Fibroblast of skin of scalp (primary cell): ENCODE measurements around the gene CXCL17. TPM values are rescaled to one million over a fixed set of nuclear protein-coding genes. Genes with fewer than 3 reads are reported as not detected.
"Not testable (repeated sequence)": the region's sequence is repeated elsewhere in the genome, so short reads cannot be mapped to it uniquely, and the experiment has no call there.

Experiments used
- DNase-seq: peaks from one replicate; pipeline ENCODE4 v3.0.0-alpha.2; 2013
- polyA plus RNA-seq, 2 experiments: library from polyadenylated mRNA; unstranded; fragments of 120-200 nt; gene quantifications; one replicate each; pipeline ENCODE4 v1.2.1, GENCODE V29; 2013; ENCODE audit not compliant: insufficient read length in 2 of 2

The CXCL17 gene, protein sequence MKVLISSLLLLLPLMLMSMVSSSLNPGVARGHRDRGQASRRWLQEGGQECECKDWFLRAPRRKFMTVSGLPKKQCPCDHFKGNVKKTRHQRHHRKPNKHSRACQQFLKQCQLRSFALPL
- not detected for polyA plus RNA-seq (2013, experiment 1 of 2; ENCODE audit: insufficient read length)
- polyA plus RNA-seq (2013, experiment 2 of 2; ENCODE audit: insufficient read length): not detected

- no peak for DNase-seq
Measured at GRCh38 chr19:42442833-42443232, at the start of gene CXCL17. TSS of gene CXCL17 (minus strand) at chr19:42442946. CDS start at chr19:42442832, 114 bp downstream.

DNA sequence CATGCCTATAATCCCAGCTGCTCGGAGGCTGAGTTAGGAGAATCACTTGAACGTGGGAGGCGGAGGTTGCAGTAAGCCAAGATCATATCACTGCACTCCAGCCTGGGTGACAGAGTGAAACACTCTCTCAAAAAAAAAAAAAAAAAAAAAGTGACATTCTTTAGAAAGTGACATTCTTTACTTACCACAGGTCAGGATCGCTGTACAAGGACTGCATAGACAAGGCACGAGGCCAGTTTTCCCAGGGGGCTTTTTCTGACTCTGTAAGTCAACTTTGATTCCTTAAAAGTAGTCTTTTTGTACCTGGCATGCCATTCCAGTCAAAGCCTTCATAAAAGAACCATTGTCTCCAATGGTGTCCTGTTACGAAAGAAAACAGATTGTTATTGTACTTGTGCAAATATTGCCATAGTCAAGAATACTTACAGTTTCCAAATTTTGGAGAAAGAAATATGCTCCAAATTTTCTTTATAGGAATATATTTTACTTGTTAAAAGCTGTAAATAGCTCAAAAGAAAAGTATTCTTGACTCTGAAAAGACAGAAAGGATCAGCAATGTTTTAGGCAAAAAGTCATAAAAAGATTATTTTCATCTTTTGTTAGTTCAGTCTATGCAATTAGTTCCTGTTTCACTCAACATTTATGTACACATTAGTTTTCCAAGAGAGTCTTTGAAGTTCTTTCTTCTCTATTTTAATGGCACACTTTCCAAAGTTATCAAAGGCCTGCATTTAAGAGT, 46.2 kb upstream of the CXCL17 start:
- no peak for DNase-seq

GRCh38 chr19:42487798-42488178, 45.0 kb upstream of the CXCL17 start:
- DNase-seq: no peak

GRCh38 chr19:42487032-42487797, 44.5 kb upstream of the CXCL17 start:
- peak; percentile 53 for DNase-seq

GRCh38 chr19:42485036-42485435, 42.3 kb upstream of the CXCL17 start:
- DNase-seq: not testable (repeated sequence)

DNA sequence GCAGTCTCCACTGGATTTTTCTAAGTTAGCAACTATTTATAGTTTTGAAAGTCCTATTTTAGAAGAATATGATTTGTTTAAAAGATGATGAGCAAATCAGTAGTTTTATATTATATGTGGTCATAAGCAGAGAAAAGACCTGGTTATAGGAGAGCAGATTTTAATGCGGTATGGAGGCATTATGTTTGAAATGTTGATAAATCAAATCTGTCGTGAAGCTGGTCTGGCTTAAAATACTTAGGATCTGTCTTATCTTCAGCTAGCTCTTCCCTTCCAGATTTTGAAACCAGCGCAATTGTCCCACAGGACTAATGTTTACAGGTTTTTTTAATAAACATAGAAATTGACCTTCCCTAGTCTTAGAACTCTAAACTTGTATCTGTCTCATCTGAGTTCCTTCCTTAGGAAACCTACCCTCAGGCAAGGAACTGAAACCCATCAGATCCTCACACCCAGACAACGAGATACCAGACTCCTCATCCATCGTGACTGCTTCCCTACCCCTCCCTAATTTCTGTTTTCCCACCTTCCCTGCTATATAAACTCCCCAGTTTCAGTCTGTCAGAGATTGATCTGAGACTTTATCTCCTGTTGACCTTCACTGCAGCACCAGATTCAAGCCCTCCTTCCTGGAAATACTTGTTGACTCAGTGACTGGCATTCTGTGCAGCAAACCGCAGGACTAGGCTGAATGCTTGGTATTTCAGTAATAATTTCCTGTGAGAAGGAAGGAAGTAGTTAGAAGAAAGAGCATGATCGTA, 37.8 kb upstream of the CXCL17 start:
- peak; percentile 56 for DNase-seq

DNA sequence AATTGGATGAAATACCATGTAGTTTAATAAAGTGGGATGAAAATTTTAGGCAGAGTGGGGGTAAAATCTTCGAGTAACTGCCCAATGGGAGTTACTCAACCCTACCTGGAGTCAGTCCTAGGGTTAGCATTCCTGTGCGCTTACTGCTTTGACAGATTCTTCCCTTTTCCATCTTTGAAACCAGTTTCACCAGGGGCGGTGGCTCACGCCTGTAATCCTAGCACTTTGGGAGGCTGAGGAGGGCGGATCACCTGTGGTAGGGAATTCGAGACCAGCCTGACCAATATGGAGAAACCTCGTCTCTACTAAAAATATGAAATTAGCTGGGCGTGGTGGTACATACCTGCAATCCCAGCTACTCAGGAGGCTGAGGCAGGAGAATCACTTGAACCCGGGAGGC, 37.0 kb upstream of the CXCL17 start:
- no peak for DNase-seq

DNA sequence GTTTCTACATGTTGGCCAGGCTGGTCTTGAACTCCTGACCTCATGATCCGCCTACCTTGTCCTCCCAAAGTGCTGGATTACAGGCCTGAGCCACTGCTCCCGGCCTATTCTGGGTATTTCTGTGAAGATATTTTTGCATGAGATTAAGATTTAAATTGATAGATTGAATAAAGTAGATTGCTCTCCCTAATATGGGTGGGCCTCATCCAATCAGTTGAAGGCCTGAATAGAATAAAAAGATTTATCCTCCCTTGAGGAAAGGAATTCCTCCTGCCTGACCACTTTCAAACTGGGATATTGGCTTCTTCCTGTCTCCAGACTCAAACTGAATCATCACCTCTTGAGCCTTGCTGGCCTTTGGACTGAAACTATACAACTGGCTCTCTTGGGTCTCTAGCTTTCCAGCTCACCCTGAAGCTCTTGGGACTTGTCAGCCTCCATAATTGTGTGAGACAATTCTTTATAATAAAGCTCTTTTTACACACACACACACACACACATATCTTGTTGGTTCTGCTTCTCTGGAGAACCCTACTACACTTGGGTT, 36.1 kb upstream of the CXCL17 start:
- DNase-seq: no peak

DNA sequence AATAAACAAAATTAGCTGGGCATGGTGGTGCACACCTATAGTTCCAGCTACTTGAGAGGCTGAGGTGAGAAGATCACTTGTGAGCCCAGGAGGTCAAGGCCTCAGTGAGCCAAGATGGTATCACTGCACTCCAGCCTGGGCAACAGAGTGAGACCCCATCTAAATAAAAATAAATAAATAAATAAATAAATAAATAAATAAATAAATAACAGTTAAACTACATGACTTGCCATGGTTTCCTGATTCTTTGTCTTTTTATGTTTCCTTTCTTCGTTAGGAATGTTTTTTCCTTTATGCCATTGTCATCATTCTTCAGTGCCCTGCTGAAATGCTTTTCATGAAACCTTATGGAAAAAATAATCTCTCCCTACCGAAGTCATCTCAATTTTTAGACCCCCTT, 35.2 kb upstream of the CXCL17 start:
- no peak for DNase-seq

DNA sequence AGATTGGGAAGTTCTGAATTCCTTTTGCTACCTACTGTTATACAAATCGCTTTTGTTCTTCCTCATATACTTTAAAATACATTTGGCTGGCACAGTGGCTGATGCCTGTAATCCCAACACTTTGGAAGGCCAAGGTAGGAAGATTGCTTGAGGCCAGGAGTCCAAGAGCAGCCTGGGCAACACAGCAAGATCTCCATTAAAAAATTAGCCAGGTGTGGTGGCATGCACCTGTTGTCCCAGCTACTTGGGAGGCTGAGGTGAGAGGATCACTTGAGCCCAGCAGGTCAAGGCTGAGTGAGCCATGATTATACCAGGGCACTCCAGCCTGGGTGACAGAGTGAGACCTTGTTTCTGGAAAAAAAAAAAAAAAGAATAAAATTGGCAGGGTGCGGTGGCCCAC, 34.4 kb upstream of the CXCL17 start:
- DNase-seq: no peak

GRCh38 chr19:42475366-42475765, 32.6 kb upstream of the CXCL17 start:
- no peak for DNase-seq

GRCh38 chr19:42474743-42475142, 32.0 kb upstream of the CXCL17 start:
- no peak for DNase-seq

GRCh38 chr19:42473686-42474085, 30.9 kb upstream of the CXCL17 start:
- DNase-seq: no peak

DNA sequence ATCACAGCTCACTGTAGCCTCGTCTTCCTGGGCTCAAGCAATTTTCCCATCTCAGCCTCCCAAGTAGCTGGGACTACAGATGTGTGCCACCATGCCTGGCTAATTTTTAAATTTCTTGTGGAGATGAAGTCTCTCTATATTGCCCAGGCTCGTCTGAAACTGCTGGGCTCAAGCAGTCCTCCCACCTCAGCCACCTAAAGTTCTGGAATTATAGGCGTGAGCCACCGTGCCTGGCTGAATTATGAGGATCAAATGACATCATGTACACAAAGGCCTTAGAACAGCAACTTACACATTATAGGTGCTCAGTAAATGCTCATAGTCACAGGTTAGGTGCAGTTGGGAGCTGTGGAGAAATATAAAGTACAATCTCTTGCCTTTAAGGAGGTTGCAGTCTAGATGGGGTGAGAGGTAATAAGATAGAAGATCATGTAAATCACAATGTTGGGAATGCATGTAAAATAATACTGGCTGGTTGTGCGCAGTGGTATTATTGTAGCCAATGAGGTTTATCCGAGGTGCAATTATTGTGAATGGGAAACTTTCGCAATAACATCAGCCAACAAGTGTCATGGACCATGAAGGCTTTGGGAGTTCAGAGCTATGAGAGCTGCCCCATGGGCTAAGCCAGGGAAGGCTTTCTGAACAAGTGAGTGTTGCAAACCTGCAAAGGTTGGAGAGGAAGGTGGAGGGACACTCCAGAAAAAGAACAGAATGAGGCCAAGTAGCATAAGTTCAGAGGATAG, 29.8 kb upstream of the CXCL17 start:
- no peak for DNase-seq

DNA sequence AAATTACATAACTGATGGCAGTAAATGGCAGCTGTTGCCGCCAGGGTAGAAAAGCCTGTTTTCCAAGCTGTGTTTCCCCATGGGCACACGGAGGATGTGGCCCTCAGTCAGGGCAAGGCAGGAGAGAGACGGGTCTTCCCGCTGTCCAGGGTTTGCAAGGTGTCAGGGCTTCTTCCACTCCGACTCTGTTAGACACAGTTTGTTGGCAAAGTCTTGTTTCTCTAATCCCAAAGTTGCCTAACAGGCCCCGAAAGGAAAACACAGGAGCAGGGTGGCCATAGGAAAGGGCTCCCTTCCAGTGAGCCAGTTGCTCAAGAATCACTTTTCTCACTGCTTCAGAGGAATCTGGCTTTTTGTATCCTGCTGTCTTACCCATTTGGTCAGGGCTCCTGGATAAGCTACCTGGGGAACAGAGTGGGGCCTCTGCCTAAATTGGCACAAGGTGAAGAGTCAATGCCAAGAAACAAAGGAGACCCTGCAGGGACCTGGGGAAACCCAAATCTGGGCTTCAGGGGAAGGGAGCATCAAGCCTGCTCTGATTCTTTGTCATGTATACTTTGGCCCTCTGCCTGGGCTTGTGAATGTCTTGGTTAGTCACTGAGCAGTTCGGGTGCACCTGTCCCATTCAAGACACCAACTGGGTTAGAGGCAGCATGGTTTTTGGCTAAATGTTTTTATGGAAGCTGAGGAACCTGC, 29.0 kb upstream of the CXCL17 start:
- peak; percentile 21 for DNase-seq

DNA sequence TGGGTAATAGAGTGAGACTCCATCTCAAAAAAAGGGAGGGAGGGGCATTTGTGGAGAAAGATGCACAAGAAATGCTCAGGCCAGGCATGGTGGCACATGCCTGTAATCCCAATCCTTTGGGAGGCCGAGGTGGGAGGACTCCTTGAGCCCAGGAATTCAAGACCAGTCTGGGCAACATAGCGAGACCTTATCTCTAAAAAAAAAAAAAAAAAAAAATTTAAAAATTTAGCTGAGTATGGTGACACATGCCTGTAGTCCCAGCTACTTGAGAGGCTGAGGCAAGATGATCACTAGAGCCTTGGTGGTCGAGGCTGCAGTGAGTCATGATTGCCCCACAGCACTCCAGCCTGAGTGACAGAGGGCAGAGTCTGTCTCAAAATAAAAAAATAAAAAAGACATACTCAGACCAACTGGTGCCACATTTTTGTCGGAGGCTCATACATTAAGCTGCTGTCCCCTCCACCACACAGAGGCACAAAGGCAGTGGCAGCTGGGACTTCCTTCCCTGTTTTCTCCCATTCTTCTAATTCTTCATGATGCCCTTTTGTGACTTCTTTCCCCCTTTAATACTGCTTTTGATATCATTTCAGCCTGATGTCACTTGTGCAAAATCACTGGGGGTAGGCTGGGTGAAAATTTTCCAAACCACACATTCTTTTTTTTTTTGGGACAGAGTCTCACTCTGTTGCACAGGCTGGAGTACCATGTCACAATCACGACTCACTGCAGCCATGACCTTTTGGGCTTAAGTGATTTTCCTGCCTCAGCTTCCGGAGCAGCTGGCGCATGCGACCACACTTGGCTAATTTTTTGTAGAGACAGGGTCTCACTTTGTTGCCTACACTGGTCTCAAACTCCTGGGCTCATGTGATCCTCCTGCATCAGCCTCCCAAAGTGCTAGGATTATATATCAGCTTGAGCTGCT, 26.8 kb upstream of the CXCL17 start:
- DNase-seq: peak; percentile 62

- DNase-seq: peak; percentile 91
Measured at GRCh38 chr19:42468273-42468796, 25.6 kb upstream of the CXCL17 start.

DNA sequence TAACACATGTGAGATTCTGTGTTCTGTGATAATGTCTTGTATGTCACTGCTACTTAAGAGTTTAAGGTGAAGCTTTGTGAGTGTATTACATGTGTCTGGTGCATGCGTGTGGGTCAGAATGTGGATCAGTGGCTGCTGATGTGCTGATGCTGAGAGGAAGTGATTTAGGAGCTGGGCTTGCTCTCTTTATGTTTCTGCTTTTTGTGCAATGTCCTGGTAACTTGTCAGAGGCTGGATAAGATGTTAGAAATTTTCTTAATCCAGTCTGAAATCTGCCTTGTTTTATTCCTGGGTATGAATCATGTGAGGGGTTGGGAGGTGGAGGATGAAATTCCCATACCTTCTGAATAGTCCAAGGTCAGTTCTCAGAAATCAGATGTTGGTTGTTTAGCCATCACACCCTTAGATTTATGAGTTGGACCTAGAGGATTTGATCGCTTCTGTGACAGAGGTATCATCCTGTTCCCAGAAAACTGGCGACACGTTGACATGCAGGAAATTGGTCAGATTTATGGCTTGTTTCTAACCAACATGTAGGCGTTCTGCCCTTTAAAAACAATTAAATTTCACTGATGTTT, 24.5 kb upstream of the CXCL17 start:
- peak; percentile 5 for DNase-seq

- peak; percentile 9 for DNase-seq
Measured at GRCh38 chr19:42466521-42467182, 23.9 kb upstream of the CXCL17 start.
